NCI-H446 (cell line): Measurements from ENCODE around the gene ALG12.
"Not testable (repeated sequence)": the region's sequence is repeated elsewhere in the genome, so short reads cannot be mapped to it uniquely, and the experiment has no call there.

Experiments
- DNase-seq, 2 experiments: peaks; one replicate each; lab custom pipeline; 2025; lab: John Stamatoyannopoulos, UW

Gene ALG12

GRCh38 chr22:49866646-49867045 lies 51.6 kb downstream of the ALG12 start:
- DNase-seq, result no peak

- no peak for DNase-seq
Observed at GRCh38 chr22:49866134-49866533, 52.1 kb downstream of the ALG12 start.

- DNase-seq, result no peak
Observed at GRCh38 chr22:49865156-49865555, 53.1 kb downstream of the ALG12 start.

GRCh38 chr22:49863931-49864330 lies 54.3 kb downstream of the ALG12 start:
- DNase-seq, result no peak

GRCh38 chr22:49862496-49862776 lies 55.8 kb downstream of the ALG12 start:
- DNase-seq, result no peak

- DNase-seq, result no peak
Observed at GRCh38 chr22:49861642-49862495, 56.4 kb downstream of the ALG12 start.

GRCh38 chr22:49858827-49859226 lies 59.4 kb downstream of the ALG12 start:
- no peak for DNase-seq

- no peak for DNase-seq
Observed at GRCh38 chr22:49856766-49857618, 61.2 kb downstream of the ALG12 start.

GRCh38 chr22:49856343-49856742 lies 61.9 kb downstream of the ALG12 start:
- DNase-seq, result no peak

GRCh38 chr22:49855251-49855911 lies 62.9 kb downstream of the ALG12 start:
- no peak for DNase-seq

- peak in 1 of 2 experiments; percentile 24 for DNase-seq
Observed at GRCh38 chr22:49853981-49854831, 64.0 kb downstream of the ALG12 start.

GRCh38 chr22:49852898-49853894 lies 65.0 kb downstream of the ALG12 start, which contains the start of gene ZBED4:
TSS of gene ZBED4 (plus strand) at chr22:49853844. CDS start at chr22:49883663, 29,819 bp downstream.
- DNase-seq, result peak; percentile 93 to 99

GRCh38 chr22:49852568-49852897 lies 65.7 kb downstream of the ALG12 start:
- DNase-seq, result not testable (repeated sequence)

- no peak for DNase-seq
Observed at GRCh38 chr22:49850959-49851802, 67.1 kb downstream of the ALG12 start.
